ENCODE data around the gene SLC25A11.
A peak's percentile ranks its signal among the peaks of the same experiment; 100 is the strongest.

- TF ChIP-seq EZH2 (IDR thresholded peaks at IDR 0.05) (no peak), CEBPB (IDR thresholded peaks at IDR 0.05; ENCODE audit: low read depth) (no peak), YY1 (IDR thresholded peaks at IDR 0.05; ENCODE audit: extremely low read depth, insufficient replicate concordance, low read depth, low read length) (no peak), TCF7L2 (IDR thresholded peaks at IDR 0.05; ENCODE audit: borderline replicate concordance, extremely low read depth, insufficient read depth, insufficient read length) (no peak), EZH2phosphoT487 (IDR thresholded peaks at IDR 0.05; ENCODE audit: borderline replicate concordance) (no peak), CTCF (IDR thresholded peaks at IDR 0.05 in 2 of 3, conservative IDR thresholded peaks at IDR 0.05 in 1 of 3; ENCODE audit: borderline replicate concordance in 1 of 3, insufficient read depth in 1 of 3, low read depth in 2 of 3, low read length in 2 of 3) (no peak), POLR2A (IDR thresholded peaks at IDR 0.05; ENCODE audit: borderline replicate concordance, extremely low read depth, insufficient read depth, insufficient read length) (peak; percentile 66)
Measured at GRCh38 chr17:4948931-4949320, 9.1 kb upstream of the SLC25A11 start.
